Measurements from ENCODE around the gene KANK3.

- no peak for TF ChIP-seq CTCF (IDR thresholded peaks at IDR 0.05)
- no peak for TF ChIP-seq POLR2A (IDR thresholded peaks at IDR 0.05)
Observed at GRCh38 chr19:8352134-8352827, 9.2 kb upstream of the KANK3 start.
